Activated effector memory CD4-positive, alpha-beta T cell treated with Interleukin-2 at 50 U/mL for 16 hours (primary cell): Measurements from ENCODE around the gene USP36.
A peak's percentile ranks its signal among the peaks of the same experiment; 100 is the strongest.
"Not testable (repeated sequence)": the region's sequence is repeated elsewhere in the genome, so short reads cannot be mapped to it uniquely, and the experiment has no call there.

Experiments
- DNase-seq: peaks from one replicate; pipeline ENCODE4 v3.0.0-alpha.2; 2020

The USP36 gene

DNA sequence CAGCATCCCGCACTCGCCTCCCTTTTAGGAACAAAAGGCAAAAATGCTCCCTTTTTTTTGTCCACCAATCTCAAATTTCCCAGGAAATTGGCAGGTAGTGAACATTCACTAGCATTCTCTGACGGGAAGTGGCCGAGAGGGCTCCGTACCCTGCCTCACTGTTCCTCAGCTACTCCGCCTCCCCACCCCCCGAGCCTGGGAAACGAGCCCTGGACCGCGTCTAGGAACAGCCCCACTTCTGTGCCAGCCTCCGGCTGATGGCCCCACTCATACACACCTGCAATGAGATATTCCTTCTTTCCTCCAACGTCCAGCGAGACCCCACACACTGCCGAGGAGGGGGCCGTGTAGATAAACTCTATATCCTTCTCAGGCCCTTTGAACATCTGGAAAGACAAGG lies 30.0 kb upstream of the USP36 start:
- no peak for DNase-seq

DNA sequence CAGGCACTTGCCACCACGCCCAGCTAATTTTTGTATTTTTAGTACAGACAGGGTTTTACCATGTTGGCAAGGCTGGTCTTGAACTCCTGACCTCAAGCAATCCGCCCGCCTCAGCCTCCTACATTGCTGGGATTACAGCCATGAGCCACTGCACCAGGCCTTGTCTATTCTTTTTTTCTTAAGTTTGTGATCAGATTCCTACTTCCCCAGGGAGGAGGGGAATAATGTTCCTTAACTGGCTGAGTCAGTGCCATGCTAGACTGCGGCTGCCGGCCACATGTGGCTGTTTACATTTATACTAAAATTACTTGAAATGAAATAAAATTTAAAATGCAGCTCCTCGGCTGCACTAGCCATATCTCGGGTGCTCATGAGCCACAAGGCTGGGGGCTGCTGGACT lies 27.8 kb upstream of the USP36 start:
- no peak for DNase-seq

DNA sequence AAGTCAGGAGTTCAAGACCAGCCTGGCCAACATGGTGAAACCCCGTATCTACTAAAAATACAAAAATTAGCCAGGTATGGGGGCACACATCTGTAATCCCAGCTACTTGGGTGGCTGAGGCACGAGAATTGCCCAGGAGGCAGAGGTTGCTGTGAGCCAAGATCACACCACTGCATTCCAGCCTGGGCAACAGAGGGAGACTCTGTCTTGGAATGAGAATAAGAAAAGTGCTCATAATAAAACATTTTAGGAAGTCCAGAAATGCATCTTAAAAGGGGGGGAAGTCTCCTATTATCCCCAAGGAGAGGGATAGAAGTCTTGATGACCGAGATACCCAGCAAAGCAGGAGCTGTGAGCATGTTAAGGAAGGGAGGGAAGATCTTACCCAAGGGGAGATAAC lies 26.4 kb upstream of the USP36 start:
- not testable (repeated sequence) for DNase-seq

DNA sequence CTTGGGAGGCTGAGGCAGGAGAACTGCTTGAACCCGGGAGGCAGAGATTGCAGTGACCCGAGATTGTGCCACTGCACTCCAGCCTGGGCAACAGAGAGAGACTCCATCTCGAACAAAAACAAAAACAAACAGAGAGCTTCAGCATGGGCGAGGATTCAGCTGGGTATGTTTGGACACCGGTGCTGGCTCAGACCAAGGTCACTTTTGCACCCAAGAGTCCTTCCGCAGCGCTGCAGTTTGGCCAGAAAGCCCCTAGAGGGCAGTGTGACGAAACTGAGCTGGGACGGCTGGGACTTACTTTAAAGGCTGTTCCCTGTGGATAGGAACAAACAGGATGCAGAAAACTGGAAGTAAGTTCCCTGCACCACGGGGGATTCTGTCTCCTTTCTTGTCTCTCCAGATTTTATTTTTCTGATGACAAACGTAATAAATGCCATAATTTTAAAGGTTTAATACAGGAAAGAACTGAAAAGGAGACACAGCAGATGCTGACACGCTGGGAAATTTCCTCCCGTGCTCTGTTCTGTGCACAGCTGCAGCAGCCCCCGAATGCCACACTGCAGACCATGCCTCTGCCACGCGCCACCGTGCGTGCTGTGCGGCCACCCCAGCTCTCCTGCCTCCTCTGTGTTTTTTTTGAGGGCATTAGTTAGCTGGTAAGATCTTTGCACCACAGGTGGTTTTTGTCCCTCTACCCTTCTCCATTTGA lies 25.2 kb upstream of the USP36 start:
- peak; percentile 38 for DNase-seq

DNA sequence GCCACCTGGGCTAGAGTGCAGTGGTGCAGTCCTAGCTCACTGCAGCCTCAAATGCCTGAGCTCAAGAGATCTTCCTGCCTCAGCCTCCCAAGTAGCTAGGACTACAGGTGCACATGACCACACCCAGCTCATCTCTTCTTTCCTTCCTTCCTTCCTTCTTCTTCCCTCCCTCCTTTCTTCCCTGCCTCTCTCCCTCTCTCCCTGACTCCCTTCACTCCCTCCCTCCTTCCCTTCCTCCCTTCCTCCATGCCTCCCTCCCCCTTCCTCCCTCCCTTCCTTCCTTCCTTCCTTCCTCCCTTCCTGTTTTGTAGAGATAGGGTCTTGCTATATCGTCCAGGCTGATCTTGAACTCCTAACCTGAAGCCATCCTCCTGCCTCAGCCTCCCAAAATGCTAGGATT lies 23.5 kb upstream of the USP36 start:
- no peak for DNase-seq

DNA sequence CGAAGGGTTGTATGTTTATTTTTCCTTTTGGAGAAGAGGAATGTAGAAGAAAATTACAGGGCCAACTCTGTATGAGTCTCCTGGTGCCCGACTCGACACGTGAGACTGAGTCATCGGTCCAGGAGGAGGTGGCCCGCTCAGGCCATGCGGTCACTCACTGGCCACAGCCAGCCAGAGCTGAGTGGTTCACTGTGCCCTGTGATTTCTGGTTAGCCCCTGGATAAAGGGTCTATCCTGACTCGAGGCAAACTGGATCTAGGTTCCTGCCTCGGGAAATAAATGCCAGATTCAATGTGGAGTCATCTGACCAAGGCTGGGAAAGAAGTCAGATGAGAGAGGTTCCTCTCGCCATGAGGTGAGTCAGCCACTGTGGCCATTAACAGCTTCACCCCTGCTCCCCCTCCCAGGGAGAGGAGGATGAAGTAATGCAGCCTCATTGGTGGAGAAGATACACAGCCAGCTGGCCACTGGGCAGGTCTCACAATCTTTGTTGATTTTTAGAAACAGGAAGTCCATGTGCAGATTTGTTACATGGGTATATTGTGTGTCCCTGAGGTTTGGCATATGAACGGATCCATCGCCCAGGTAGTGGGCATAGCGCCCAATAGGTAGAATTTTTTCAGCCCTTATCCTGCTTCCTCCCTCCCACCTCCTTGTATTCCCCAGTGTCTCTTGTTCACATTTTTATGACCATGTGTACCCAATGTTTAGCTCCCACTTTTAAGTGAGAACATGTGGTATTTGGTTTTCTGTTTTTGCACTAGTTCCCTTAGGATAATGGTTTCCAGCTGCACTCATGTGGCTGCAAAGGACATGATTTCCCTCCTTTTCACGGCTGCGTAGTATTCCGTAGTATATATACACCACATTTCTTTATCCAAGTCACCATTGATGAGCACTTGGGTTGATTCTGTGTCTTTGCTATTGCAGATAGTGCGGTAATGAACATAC lies 21.7 kb upstream of the USP36 start:
- DNase-seq, result no peak

DNA sequence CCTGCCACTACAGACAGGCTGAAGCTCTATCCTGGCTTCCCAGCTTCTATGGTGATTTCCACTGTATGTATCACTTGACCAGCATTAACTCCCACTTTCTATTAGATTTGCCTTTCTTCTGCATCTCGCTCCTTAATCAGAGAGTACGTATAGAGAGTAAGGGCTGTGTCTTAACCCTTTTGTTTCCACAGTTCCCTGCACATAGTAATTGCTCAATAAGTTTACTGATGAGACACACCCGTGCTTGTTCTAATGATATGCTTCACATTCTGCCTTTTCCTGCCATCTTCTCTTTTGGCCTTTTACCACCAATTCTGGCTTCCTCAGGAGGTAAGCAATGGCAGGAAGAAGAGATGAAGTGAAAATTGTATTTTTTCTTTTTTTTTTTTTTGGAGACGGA lies 20.6 kb upstream of the USP36 start:
- DNase-seq, result no peak

DNA sequence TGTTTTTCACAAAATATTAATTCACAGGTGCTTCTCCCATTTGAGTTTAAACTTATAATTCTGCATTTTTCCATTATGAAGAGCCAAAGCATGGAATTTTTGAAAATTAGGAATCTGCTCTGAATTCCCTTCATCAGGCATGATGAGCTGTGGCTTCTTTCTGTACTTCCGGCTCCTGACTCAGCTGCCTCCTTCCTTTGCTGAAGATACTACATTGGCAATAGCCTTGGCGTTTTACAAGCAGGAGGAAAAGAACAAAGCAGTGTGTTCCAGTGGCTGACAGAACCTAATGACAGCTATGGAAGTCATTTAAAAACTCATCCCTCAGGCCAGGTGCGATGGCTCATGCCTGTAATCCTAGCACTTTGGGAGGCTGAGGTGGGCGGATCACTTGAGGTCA lies 18.4 kb upstream of the USP36 start:
- DNase-seq, result no peak

DNA sequence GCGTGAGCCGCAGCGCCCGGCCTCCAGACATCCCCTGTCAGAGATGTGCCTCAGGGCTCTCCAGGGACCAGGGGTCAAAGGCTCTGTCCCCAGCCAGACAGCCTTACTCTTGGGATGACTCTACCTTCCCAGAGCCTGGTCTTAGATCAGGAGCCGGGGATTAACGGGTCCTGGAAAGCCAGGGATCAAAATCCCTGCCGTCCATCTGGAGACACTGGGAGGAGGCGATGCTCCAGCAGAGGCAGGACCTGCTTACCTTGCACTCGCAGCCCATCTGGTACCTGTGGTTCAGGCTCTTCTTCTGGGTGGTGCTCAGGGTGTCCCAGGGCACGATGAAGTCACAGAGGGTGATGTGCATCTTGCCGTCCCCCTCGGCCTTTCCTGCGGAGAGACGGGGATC lies 16.7 kb upstream of the USP36 start:
- no peak for DNase-seq

DNA sequence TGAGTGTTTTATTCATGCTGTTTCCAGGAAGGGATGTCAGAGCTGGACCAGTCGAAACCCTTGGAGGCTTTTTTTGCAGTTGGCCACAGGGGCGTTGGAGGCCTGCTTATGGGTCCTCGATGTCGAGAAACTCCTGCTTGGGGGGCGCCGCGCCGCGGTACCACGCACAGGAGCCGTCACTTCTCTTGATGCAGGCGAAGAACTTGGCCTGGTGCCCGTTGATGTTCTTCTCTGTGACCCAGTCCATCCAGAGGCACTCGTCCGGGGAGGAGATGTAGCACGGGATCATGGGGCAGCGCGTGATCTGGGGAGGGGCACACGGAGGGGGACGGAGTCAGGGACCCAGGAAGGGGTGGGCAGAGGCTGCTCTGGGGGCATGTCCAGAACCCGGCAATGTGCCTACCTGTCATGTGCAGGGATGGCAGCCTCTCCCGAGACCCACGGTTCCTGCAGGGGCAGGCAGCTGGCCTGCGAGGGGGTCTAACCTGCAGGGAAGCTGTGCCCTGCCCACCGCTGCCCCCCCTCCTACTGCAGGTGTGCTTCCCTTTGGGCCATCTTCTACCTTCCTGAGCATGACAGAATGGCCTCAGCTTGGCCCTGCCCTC lies 15.0 kb upstream of the USP36 start:
- no peak for DNase-seq

DNA sequence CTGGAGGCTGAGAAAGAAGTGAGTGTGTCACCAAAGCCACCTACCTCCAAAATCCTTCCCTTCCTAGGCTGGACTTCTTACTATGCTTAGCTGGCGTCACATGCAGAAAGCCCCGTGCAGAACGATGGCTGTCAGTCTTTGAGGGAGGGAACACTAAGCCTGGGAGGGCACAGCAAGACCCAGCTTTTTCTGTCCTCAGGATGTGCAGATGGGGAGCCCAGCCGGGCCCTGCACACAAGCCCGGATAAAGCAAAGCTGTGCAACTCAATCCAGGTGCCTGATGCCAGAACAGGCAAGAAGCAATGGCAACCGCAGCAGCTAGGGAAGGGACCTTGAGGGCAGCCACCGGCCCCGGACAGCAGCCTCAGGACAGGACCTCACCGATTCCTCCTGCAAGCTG lies 13.9 kb upstream of the USP36 start:
- DNase-seq, result no peak

DNA sequence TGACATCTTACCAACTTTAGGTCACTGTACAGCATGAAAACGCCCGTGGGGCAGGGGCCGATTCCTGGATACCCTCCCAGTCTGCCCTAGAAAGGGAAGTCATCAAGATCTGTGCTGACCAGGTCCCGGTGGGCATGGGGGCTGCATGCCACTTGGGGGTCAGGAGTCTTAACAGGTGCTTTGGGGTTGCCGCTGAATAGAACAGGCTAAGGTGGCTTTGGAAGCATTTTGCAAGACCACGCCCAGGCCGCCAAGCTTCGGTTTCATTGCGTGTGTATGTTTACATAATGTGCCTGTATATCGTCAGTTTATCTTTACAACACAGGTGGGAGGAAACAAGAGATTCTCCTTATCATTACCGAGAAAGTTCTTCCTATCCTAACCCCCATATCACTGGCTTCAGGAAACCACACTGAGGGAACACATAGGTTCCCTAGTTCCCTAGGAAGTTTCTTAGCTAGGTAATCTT lies 13.3 kb upstream of the USP36 start:
- DNase-seq, result no peak

DNA sequence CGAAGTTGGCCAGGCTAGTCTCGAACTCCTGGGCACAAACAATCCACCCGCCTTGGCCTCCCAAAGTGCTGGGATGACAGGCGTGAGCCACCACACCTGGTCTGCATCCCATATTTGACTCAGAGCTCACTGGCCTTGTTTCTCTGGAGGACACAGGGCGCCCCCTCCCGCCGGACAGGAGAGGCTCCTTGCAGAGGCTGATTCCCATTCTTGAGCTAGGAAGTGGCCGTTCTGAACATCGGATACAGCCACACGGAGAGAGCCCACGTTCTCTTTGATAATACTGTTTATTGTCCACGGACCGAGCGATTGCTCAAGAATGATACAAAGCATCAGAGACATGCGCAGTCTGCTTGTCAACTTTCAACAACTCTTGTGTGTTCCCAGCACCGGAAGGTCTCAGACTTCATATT lies 12.1 kb upstream of the USP36 start:
- DNase-seq, result no peak

DNA sequence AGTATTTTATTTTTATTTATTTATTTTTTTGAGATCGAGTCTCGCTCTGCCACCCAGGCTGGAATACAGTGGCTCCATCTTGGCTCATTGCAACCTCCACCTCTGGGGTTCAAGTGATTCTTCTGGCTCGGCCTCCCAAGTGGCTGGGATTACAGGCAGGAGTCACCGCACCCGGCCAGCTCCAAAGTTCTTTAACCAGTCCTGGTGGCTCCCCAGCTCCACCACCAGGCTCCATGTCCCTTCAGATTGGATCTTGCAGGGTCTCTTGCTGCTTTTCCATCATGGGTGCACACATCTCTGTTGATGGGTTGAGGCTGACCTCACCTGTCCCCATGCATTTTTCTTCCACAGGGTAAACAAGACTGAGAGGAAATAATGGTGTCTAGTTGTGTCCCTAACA lies 8.4 kb upstream of the USP36 start:
- no peak for DNase-seq

DNA sequence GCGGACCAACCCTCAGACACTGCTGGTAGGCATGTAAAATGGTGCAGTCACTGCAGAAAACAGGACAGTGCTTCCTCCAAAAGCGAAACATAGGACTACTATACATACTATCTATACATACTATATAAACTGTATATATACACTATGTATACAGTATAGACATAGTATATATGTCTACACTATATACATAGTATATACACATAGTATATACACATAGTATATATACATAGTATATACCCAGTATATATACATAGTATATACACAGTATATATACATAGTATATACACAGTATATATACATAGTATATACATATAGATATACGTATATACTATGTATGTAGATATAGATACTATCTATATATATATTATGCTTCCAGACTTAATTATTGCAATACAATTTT lies 6.4 kb upstream of the USP36 start:
- no peak for DNase-seq

DNA sequence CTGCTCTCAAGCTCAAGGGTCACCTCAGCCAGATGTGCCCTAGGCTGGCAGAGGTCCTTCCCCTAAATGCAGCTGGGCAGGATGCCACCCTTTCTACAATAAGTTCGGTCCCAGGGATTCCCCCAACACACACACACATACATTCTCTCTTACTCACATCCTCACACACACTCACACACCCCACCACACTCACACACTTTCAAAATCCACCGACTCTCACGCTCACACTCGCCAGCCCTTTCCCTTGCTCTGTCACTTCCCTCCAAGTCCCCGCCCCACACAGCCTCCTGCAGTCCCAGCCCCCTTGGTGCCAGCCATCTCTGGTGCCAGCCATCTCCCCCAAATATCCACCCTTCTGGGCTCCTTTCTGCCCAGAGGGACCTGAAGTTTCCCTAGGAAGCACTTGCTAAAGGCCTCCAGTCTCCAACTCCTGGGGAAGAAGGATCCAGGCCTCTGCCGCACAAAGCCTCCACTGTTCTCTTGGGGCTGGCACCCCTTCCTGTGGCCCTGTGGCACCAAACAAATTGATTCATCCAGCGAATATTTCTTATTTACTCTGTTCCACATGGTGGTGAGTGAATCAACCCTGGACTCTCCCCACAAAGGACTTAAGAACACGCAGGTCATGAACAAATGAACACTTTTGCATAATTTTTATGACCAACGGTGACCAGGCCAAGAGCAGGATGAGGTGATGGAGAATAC lies 3.8 kb upstream of the USP36 start:
- no peak for DNase-seq

DNA sequence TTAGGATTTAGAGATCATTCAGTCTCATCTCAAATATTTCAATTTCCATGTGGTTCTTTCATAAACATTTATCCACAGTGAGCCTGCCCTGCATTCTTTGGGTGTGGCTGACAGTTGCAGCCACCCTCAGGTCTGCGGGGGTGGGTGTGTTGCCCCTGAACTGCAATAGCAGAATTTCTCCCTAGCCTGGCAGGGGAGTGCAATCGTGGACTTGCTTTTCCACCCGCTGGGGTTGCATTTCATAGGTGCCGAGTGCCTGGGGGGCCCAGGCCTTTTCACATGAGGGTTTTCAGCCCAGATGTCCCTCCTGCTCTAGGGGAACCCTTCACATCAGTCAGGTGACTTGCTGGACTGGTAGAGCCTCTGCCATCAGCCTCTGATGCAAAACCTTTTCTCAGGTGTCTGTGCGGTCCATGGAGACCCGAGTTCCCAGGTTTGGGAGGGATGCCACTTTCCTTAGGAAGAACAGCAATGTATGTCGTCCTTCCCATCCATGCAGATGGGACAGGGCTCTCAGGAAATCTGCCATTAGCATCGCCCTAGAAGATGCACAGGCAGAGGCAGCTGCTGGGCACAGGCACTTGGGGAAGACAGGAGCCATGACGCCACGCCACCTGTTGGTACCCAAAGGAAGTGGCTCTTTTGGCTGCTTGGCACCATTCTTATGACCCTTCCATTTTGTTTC lies 2.4 kb upstream of the USP36 start:
- DNase-seq, result peak; percentile 50

DNA sequence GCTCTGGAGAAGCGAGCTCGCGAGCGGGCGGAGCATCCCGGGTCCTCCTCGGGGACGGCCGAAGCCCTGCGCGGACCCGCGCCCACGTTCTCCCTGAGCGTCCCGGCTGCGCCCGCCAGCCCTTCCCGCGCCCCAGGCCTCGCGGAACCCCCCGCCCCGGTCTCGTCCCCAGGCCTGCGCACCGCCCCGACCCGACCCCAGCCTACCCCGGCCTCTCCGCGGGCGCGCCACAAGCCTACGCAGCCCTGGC lies 159 bp downstream of the USP36 start:
- DNase-seq, result no peak

DNA sequence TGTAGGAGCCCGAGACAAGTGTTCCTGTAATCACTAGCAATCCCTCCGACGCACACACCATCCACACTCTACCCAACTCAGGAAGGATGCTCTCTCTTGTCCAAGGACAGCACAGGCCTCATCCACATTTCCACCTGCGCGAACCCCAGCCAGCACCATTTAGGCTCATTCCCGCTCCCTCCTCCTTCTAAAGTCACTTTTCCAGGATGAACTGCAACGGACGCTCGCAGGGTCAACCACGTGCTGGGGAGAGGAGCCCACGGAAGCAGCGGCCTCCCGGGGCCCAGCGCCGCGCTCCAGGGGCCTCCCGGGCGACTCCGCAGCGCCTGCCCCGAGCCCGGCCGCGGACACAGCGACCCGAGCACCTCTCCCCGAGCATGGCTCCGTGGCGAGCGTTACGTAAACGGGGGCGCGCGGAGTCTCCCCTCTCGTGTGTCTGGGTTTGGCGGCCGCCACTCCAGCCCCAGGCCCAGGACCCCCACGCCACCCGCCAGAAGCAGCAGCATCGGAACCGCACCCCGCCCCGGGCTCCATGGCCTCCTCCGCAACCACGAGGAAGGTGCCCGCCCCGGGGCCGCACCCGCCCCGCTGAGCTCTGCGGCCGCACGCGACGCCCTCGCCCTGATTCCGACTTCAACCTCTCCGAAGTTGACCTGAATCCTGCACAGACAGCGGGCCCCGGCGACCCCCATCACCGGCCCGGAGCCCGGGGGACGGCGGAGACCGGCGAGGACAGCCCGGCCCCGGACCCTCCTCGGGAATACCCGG lies 668 bp downstream of the USP36 start:
- DNase-seq, result peak; percentile 44

DNA sequence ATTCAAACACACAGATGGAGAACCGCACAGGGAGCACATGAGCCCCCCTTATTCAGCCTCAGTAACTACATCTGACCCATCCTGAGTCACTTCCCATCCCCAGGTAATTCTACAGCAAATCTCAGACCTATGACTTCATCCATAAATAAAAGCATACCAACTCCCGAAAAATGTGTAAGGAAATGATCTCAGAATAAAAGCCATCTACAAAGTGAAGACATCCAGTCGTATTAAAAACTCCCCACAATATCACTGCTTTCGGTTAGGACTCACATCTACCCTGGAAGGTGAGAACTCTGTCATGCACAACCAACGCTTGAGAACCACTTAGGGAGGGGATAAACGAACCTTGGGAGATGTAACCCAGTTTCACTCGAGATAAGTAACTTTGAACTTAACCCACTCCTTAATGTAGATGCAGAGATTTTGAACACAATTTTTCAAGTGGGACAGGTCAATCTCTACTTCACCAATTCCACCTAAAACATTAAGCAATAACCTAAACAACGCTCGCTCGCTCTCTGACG lies 1.3 kb downstream of the USP36 start:
- no peak for DNase-seq

DNA sequence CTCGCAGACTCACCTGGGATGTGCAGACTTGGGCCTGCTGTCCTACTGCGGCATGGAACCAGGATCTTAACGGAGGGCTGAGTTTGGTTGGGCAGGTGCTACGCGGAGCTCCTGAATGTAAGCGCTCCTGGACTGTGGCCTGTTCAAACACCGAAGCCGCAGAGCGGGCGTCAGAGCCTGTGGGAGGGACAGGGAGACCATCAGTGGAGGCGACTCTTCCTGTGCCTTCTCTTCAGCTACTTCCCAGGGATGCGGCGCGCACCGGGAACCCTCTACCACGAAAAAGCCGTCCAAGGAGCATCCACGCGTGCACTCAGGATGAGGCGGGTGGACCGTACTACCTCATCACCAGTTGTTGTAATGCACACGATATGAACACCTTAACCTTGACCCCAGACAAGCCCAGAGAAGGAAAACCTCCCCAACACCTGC lies 2.0 kb downstream of the USP36 start:
- DNase-seq, result no peak
